IMR-90 (cell line): ENCODE measurements around the gene TCF12. TPM values are rescaled to one million over a fixed set of nuclear protein-coding genes. Genes with fewer than 3 reads are reported as not detected.
A peak's percentile ranks its signal among the peaks of the same experiment; 100 is the strongest.

Source experiments
- ATAC-seq: fragments of 200-7000 bp; cut with Tn5 transposase; 2 replicates; pipeline ENCODE4 v1.9.1; 2020; ENCODE audit warnings: low read depth, mild to moderate bottlenecking, moderate library complexity
- BruUV-seq: library from RNA; stranded (reverse); fragments of 400-500 nt; replicated peaks from 2 replicates; lab custom pipeline; 2021; lab: Mats Ljungman, UMichigan
- CTCF ChIA-PET: fragments of 300-600 bp; formaldehyde crosslinking; extraction: SDS; loops from one replicate; lab custom pipeline; 2021; ENCODE audit warnings: antibody characterized with exemption; lab: Yijun Ruan, JAX
- POLR2A ChIA-PET: fragments of 300-600 bp; sonication (Branson Sonifier 250); formaldehyde crosslinking; loops from one replicate; lab custom pipeline; 2022; ENCODE audit warnings: antibody characterized with exemption; ENCODE audit not compliant: unreplicated experiment; lab: Charles Lee
- DNase-seq: peaks from one replicate; pipeline ENCODE4 v3.0.0; 2013
- H2AFZ ChIP-seq: replicated peaks from 2 replicates; pipeline ENCODE3; 2013; ENCODE audit warnings: low read length, mild to moderate bottlenecking; ENCODE audit not compliant: poor library complexity
- H2AK5ac ChIP-seq: 2 replicates; pipeline ENCODE4 v1.6.1; 2013; ENCODE audit warnings: low read depth, low read length, inconsistent platforms
- H2AK9ac ChIP-seq: replicated peaks from 2 replicates; pipeline ENCODE3; 2013; ENCODE audit warnings: mild to moderate bottlenecking, low read depth, low read length, moderate library complexity; ENCODE audit not compliant: poor library complexity
- H2BK120ac ChIP-seq: 2 replicates; pipeline ENCODE4 v1.6.1; 2013; ENCODE audit warnings: low read depth, low read length, inconsistent platforms
- H2BK15ac ChIP-seq: 3 replicates; pipeline ENCODE4 v1.6.1; 2013; ENCODE audit warnings: low read depth, low read length, inconsistent platforms
- H2BK20ac ChIP-seq: 2 replicates; pipeline ENCODE4 v1.6.1; 2013; ENCODE audit warnings: low read depth, mild to moderate bottlenecking, inconsistent platforms, low read length, moderate library complexity
- H2BK5ac ChIP-seq: 2 replicates; pipeline ENCODE4 v1.6.1; 2013; ENCODE audit warnings: mild to moderate bottlenecking, low read depth, low read length, inconsistent platforms; ENCODE audit not compliant: poor library complexity, severe bottlenecking
- H3K14ac ChIP-seq: replicated peaks from 2 replicates; pipeline ENCODE4 v1.6.1; 2013; ENCODE audit warnings: low read depth, low read length, inconsistent platforms
- H3K18ac ChIP-seq: 2 replicates; pipeline ENCODE4 v1.6.1; 2013; ENCODE audit warnings: low read depth, low read length, control low read depth
- H3K23ac ChIP-seq: 2 replicates; pipeline ENCODE4 v1.6.1; 2013; ENCODE audit warnings: low read depth, low read length, inconsistent platforms
- H3K27ac ChIP-seq: 2 replicates; pipeline ENCODE4 v1.5.1; 2013; ENCODE audit warnings: mild to moderate bottlenecking, control low read depth, low read length; ENCODE audit not compliant: insufficient read depth
- H3K27me3 ChIP-seq: 2 replicates; pipeline ENCODE4 v1.6.1; 2013; ENCODE audit warnings: low read length; ENCODE audit not compliant: control insufficient read depth, insufficient read depth
- H3K36me3 ChIP-seq: 2 replicates; pipeline ENCODE4 v1.6.1; 2013; ENCODE audit warnings: low read length, mixed read lengths; ENCODE audit not compliant: control insufficient read depth, insufficient read depth
- H3K4ac ChIP-seq: 2 replicates; pipeline ENCODE4 v1.6.1; 2013; ENCODE audit warnings: low read depth, low read length, inconsistent platforms
- H3K4me1 ChIP-seq: 2 replicates; pipeline ENCODE4 v1.6.1; 2013; ENCODE audit warnings: low read length, mixed read lengths; ENCODE audit not compliant: control insufficient read depth, insufficient read depth
- H3K4me2 ChIP-seq: 2 replicates; pipeline ENCODE4 v1.6.1; 2013; ENCODE audit warnings: low read depth, mild to moderate bottlenecking, control low read depth, low read length, moderate library complexity
- H3K4me3 ChIP-seq: 2 replicates; pipeline ENCODE4 v1.5.1; 2013; ENCODE audit warnings: low read depth, mild to moderate bottlenecking, control low read depth, low read length, moderate library complexity; ENCODE audit not compliant: insufficient read depth
- H3K56ac ChIP-seq: 2 replicates; pipeline ENCODE4 v1.6.1; 2013; ENCODE audit warnings: low read length, inconsistent platforms; ENCODE audit not compliant: insufficient read depth; ENCODE audit errors: extremely low read depth
- H3K79me1 ChIP-seq, 2 experiments: 2 replicates each; pipeline ENCODE4 v1.6.1; 2013; ENCODE audit warnings: low read length in 2 of 2, inconsistent platforms in 1 of 2, low read depth in 1 of 2
- H3K9ac ChIP-seq: 2 replicates; pipeline ENCODE4 v1.6.1; 2013; ENCODE audit warnings: low read depth, low read length, control low read depth
- H3K9me1 ChIP-seq: 2 replicates; pipeline ENCODE4 v1.6.1; 2013; ENCODE audit warnings: low read length, inconsistent platforms; ENCODE audit not compliant: insufficient read depth
- H3K9me3 ChIP-seq: 2 replicates; pipeline ENCODE4 v1.6.1; 2013; ENCODE audit warnings: low read length; ENCODE audit not compliant: control insufficient read depth, insufficient read depth
- H4K20me1 ChIP-seq: 2 replicates; pipeline ENCODE4 v1.6.1; 2013; ENCODE audit warnings: low read length, inconsistent platforms; ENCODE audit not compliant: insufficient read depth
- H4K5ac ChIP-seq: 2 replicates; pipeline ENCODE4 v1.6.1; 2013; ENCODE audit warnings: mild to moderate bottlenecking, low read depth, low read length, control low read depth
- H4K8ac ChIP-seq, 2 experiments: 2 replicates each; pipeline ENCODE4 v1.6.1; 2013; ENCODE audit warnings: low read depth in 2 of 2, low read length in 2 of 2, control low read depth in 1 of 2, inconsistent platforms in 1 of 2
- H4K91ac ChIP-seq: 2 replicates; pipeline ENCODE4 v1.6.1; 2013; ENCODE audit warnings: low read depth, low read length, inconsistent platforms; ENCODE audit not compliant: insufficient read depth
- MXI1 ChIP-seq: IDR thresholded peaks from 2 replicates; pipeline ENCODE4 v1.6.1; 2012; ENCODE audit warnings: low read depth, mild to moderate bottlenecking, low read length, moderate library complexity, borderline replicate concordance
- WGBS, 2 experiments: methylation state at CpG; one replicate each; pipeline versions ENCODE4 v1.1.5 to v1.1.7; 2013; ENCODE audit warnings: missing lambda C conversion rate in 2 of 2; ENCODE audit not compliant: insufficient read length in 1 of 2; ENCODE audit errors: extremely low coverage in 2 of 2; 5-methylcytosine and 5-hydroxymethylcytosine counted together
- dilution Hi-C: fragments of 300-500 bp; cut with HindIII; formaldehyde crosslinking; loops from one replicate; pipeline ENCODE4 v1.14.3; 2018; ENCODE audit warnings: low sequenced_read_pairs; ENCODE audit not compliant: unreplicated experiment
- in situ Hi-C: fragments of 300-500 bp; cut with MboI; formaldehyde crosslinking; loops from 3 replicates; pipeline ENCODE4 v1.14.3; 2019; ENCODE audit warnings: low sequenced_read_pairs, inconsistent platforms, mixed read lengths
- intact Hi-C: fragments of 100-400 bp; cut with micrococcal nuclease; formaldehyde crosslinking; loops from 2 replicates; pipeline ENCODE4 v1.10.0; 2022
- polyA plus RNA-seq, 3 experiments: library from polyadenylated mRNA; depleted of rRNA; stranded (reverse); fragments of >200 nt; gene quantifications; 2 replicates each; pipeline ENCODE4 v1.2.3, GENCODE V29; 2012; ENCODE audit warnings: low replicate concordance in 1 of 3
- total RNA-seq: library from RNA; depleted of rRNA; stranded (reverse); fragments of >200 nt; gene quantifications from 2 replicates; pipeline ENCODE4 v1.2.3, GENCODE V29; 2012

TCF12 gene
- total and polyA plus RNA-seq, 2 of the 4 experiments (the other 2 are of a cell fraction), result 79.4 to 160 TPM

GRCh38 chr15:57328897-57329296, 410.5 kb downstream of the TCF12 start:
- in situ Hi-C loops (no loop called here), intact Hi-C loops (loop anchor here (5.0 kb wide), 2 partner anchors 107 to 177 kb away; no protein-coding TSS in a partner anchor), dilution Hi-C loops (loop anchor here (25.0 kb wide), 1 partner anchor 208 kb away; no protein-coding TSS in a partner anchor)
- ChIA-PET POLR2A (no interaction called here), CTCF (interaction anchor here (0.6 to 1.3 kb wide), 2 partner anchors 203 to 213 kb away, joined by 3 read pairs; no protein-coding TSS in a partner anchor)
- WGBS, 2 experiments, result 83% methylated on average over 2 of the region's 5 CpGs; no CpG with 5 or more reads in 1 of the 2 experiments
- Histone ChIP-seq H2AFZ (peak overlapping the region; percentile 74), H4K8ac (peak overlapping the region; percentile 1 to 66; a peak in 1 of 4 replicates), H3K56ac (no peak overlapping the region; the same call in 1 of the 2 replicates), H3K14ac (no peak overlapping the region; the same call in 1 of the 2 replicates), H2BK5ac (no peak overlapping the region), H3K27ac (no peak overlapping the region; the same call in 1 of the 2 replicates), H2AK9ac (peak overlapping the region; percentile 66), H4K91ac (peak overlapping the region; percentile 71), H3K4me3 (no peak overlapping the region), H2BK15ac (peak overlapping the region; percentile 27; the same call in 2 of the 3 replicates), H3K9me1 (peaks cover 10% of the 10 kb centered on the region), H4K20me1 (no peaks in the 10 kb centered on the region), H3K4me1 (peaks cover 5% of the 10 kb centered on the region), H2AK5ac (peak overlapping the region; percentile 82), H3K27me3 (no peaks in the 10 kb centered on the region), H3K36me3 (no peaks in the 10 kb centered on the region), H2BK20ac (peak overlapping the region; percentile 60), H3K9me3 (no peaks in the 10 kb centered on the region), H3K79me1 (no peaks in the 10 kb centered on the region), H3K18ac (no peak overlapping the region), H2BK120ac (peak overlapping the region; percentile 83), H3K23ac (0 out of 2 replicates have a peak overlapping the region, but pooled peaks have one; percentile 39), H3K4ac (peak overlapping the region; percentile 74), H3K9ac (no peak overlapping the region), H4K5ac (no peak overlapping the region), H3K4me2 (no peak overlapping the region)
- ATAC-seq (no peak), DNase-seq (no peak)
- BruUV-seq, result no TSS peak
- TF ChIP-seq MXI1, result no peak
